ENCODE measurements around the gene RMDN3.
A peak's percentile ranks its signal among the peaks of the same experiment; 100 is the strongest.

RMDN3 gene

DNA sequence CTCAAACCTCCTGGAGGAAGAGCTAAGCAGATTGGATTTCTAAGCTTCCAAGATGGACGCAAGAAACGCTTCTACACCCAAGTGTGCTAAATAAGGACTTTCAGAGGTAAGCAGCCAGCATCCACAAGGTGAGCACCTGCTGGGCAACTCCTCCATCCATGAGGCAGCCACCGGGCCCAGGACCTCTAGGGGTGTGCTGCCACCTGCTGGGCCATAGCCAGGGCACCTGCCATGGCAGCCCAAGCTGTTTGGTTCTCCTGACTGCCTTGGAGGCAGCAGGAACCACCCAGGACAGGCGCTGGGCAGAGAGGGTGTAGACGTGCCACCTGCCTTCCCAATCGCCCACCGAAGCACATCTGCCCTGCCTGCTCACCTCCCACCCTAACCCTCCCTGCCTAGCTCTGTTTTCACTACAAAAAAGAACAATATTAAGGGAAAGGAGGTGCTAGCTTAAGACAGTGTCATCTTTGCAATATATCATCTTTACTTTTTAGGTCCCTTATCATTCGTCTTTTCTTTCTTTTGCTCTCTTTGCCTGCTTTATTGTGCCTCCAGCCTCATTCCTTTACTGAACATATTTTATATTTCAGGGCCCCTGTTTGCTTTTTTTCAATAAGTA lies 27.7 kb upstream of the RMDN3 start:
- H3K27me3 Mint-ChIP-seq, result no peaks in the 10 kb centered on the region
- H3K27ac Mint-ChIP-seq, result no peak overlapping the region
- H3K4me1 Mint-ChIP-seq, result peaks cover 16% of the 10 kb centered on the region
- no peaks in the 10 kb centered on the region for H3K9me3 Mint-ChIP-seq
- peaks cover 7% of the 10 kb centered on the region for H3K36me3 Mint-ChIP-seq
- H3K4me3 Mint-ChIP-seq, result no peak overlapping the region

DNA sequence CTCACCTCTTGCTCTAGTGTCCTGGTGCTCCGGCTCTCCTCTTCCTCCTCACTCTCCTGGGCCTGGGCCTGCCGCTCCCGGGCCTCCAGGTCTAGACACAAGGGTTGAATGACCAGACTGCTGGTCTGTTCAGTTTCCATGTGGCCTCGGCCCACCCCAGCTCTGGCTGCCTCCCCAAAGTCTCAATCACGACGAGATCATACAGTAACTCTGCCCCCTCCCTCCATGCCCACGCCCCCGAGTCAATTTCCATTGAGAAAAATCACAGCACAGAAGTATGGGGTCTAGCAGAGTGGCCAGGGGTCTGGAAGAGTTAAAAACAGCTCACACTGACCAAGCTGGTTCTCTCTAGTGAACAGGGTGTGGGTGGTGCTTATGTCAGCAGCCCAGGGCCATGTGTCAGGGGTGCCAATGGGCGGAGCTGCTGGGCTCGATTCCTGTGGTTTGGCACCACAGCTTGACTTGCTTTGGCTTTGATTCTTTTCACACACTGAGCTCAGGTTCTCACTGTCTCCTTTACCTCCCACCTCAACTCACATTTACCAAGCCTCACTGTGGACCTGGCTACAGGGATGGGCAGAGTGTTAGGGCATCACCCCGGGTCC lies 21.6 kb upstream of the RMDN3 start:
- Mint-ChIP-seq H3K4me3 (peak overlapping the region; percentile 52), H3K9me3 (no peaks in the 10 kb centered on the region), H3K27me3 (no peaks in the 10 kb centered on the region), H3K36me3 (peaks cover 8% of the 10 kb centered on the region), H3K4me1 (peaks cover 7% of the 10 kb centered on the region), H3K27ac (peak overlapping the region; percentile 51)

DNA sequence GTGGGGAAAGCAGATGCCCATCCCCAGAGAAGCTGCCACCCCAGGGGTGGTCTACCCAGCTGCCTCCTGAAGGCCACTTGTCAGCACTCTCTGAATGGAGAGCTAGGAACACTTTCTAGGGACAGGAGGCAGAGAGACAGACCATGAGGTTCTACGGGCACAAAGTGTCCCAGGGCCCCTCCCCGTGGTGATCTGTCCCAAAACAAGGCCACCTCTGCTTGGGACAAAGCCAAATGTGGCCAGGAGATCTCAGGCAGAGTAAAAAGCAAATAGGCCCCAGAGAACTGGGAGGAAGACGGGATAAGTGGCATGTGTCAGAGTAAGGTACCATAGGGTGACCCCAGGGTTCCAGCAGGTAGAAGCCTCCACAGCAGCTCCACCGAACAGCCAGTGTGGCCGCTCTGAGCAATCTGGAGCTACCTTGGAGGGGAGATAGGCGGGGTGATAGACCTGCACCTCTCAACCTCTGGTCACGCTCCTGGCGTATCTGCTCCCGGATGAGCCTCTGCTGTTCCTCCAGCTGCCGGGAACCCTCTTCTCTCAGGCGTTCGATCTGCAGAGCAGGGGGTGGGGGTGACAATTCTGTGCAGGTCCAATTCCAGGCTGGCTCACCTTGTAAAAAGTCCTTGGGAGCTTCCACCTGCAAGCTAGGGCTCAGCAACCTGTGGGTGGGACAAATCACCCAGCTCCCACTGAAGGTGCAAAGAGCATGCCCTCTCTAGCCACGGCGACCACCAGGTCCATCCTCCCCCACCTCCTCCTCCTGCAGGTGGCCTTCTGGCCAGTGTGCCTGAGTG lies 20.9 kb upstream of the RMDN3 start:
- Mint-ChIP-seq H3K9me3 (no peaks in the 10 kb centered on the region), H3K36me3 (peaks cover 8% of the 10 kb centered on the region), H3K27ac (no peak overlapping the region), H3K27me3 (no peaks in the 10 kb centered on the region), H3K4me1 (peaks cover 11% of the 10 kb centered on the region), H3K4me3 (no peak overlapping the region)

DNA sequence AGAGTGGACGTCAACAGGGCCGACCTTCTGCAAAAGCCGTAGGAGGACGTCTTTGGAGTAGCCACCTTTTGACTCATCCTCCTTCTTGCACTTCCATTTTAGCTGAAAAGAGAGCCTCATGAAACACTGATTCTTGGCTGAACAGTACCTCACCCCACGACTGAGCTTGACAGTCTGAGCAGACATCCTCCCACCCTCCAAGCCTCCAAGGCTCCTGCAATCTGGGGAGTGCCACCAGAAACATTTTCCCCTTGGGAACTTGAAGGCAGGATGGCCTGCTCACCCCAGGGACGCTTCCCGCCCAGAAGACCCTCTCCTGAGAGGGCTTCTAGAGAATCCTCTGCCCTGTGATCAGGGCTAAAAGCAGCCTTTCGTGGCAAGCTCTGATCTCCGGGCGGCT lies 20.0 kb upstream of the RMDN3 start:
- no peaks in the 10 kb centered on the region for H3K27me3 Mint-ChIP-seq
- no peak overlapping the region for H3K4me3 Mint-ChIP-seq
- H3K36me3 Mint-ChIP-seq, result peaks cover 8% of the 10 kb centered on the region
- H3K27ac Mint-ChIP-seq, result no peak overlapping the region
- peaks cover 17% of the 10 kb centered on the region for H3K4me1 Mint-ChIP-seq
- H3K9me3 Mint-ChIP-seq, result no peaks in the 10 kb centered on the region

DNA sequence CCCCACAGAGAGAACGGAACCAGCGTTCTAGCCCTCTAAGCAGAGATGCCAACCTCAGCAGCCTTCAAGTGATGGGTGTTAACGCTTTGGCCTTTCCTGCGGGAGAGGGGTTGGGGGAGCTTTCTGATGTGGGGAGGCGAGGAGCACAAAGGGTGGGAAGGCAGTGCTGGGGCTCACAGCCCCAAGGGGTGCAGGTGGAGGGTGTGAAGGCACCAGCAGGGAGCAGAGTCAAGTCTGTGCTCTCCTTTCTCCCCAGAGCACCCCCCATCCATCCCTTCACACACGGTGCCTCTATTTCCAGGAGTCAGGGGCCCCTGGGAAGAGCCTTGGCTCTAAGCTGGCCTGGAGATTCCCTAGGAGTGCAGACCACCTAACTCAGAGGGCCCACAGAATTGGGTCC lies 18.8 kb upstream of the RMDN3 start:
- peaks cover 3% of the 10 kb centered on the region for H3K36me3 Mint-ChIP-seq

DNA sequence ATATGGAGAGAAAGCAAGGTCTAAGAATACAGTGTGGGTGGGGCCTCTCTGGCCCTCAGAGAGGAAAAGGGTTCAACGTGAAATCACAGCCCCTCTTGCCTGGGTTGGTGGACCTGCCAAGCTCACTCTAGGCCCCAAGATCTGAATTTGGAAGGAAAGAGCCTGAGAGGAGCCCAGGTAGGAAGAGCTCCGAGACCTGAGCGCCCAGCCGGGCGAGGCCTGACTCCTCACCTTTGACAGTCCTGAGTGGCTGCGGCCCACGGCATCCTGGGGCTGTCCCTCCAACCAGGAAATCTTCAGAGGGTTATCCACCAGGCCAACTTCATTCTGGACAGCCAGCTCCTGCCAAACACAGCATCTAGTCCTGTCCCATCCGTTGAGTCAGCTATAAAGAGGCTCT lies 18.4 kb upstream of the RMDN3 start:
- Mint-ChIP-seq H3K9me3 (no peaks in the 10 kb centered on the region), H3K4me1 (peaks cover 32% of the 10 kb centered on the region), H3K27ac (no peak overlapping the region), H3K27me3 (no peaks in the 10 kb centered on the region), H3K36me3 (peaks cover 3% of the 10 kb centered on the region), H3K4me3 (no peak overlapping the region)

More for the DNA sequence above, 18.8 kb upstream of the RMDN3 start:
- Mint-ChIP-seq H3K27ac (no peak overlapping the region), H3K9me3 (no peaks in the 10 kb centered on the region), H3K27me3 (no peaks in the 10 kb centered on the region), H3K4me1 (peaks cover 28% of the 10 kb centered on the region), H3K4me3 (no peak overlapping the region)

DNA sequence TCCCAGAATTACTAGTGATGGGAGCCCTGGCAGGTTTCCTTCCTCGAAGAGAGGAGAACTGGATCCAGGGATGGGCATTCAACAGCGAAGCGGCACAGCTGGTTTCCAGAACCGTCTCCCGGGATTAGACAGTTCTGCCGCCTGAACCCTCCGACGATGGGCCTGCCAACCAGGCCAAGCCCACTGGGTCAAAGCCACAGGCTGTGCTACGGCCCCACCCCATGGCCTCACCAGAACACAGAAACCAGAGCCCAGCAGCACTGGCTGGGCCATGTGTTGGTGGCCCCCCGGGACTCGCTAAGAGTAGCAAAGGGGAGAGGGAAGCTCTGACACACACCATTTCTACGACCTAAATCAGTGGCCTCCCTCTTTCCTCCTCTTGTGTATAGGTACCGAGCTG lies 17.0 kb upstream of the RMDN3 start:
- Mint-ChIP-seq H3K9me3 (no peaks in the 10 kb centered on the region), H3K27me3 (no peaks in the 10 kb centered on the region), H3K4me3 (no peak overlapping the region), H3K4me1 (peaks cover 35% of the 10 kb centered on the region), H3K27ac (no peak overlapping the region), H3K36me3 (peaks cover 3% of the 10 kb centered on the region)

DNA sequence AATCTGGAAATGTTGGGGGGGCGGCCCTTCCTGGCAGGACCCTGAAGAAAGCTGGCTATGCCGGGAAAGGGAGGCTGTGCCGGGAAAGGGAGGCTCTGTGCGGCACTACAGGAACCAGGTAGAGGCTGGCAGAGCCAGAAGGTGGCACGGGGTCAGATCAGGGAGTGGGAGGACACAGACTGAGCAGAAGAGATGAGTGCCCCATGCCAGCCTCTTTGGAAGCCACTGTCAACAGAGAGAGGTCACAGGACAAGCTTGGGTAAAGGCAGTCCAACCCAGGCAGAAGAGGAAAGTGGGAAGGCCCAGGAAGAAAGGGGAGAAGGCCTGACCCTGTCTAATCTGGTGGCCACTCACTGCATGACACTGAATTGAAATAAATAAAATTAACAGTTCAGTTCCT lies 16.2 kb upstream of the RMDN3 start:
- H3K36me3 Mint-ChIP-seq, result no peaks in the 10 kb centered on the region
- H3K27ac Mint-ChIP-seq, result no peak overlapping the region
- no peaks in the 10 kb centered on the region for H3K9me3 Mint-ChIP-seq
- H3K4me3 Mint-ChIP-seq, result no peak overlapping the region
- no peaks in the 10 kb centered on the region for H3K27me3 Mint-ChIP-seq
- peaks cover 31% of the 10 kb centered on the region for H3K4me1 Mint-ChIP-seq

DNA sequence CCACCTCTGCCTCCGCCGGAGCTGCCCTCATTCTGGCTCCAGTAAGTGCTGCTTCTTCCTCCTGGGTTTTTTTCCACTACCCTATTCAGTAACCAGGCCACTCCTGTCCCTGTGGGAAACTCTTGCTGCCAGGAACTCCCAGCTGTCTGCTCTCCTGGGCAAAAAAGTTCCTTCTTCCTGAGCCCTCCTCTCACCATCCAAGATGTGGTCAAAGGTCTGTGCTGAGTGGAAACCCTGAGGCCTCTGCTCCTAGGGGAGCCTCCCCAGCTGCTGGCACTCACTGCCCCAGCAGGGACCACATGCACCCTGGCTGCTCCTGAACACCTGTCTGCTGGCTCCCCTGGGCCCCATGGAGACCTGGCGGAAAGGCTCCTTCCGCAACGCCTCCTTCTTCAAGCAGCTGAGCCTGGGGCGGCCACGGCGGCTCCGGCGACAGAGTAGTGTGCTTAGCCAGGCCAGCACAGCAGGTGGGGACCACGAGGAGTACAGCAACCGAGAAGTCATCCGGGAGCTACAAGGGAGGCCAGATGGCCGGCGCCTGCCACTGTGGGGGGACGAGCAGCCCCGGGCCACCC lies 15.2 kb upstream of the RMDN3 start:
- Mint-ChIP-seq H3K36me3 (no peaks in the 10 kb centered on the region), H3K4me1 (peaks cover 41% of the 10 kb centered on the region), H3K27me3 (no peaks in the 10 kb centered on the region), H3K27ac (peak overlapping the region; percentile 93), H3K4me3 (peak overlapping the region; percentile 75), H3K9me3 (no peaks in the 10 kb centered on the region)

DNA sequence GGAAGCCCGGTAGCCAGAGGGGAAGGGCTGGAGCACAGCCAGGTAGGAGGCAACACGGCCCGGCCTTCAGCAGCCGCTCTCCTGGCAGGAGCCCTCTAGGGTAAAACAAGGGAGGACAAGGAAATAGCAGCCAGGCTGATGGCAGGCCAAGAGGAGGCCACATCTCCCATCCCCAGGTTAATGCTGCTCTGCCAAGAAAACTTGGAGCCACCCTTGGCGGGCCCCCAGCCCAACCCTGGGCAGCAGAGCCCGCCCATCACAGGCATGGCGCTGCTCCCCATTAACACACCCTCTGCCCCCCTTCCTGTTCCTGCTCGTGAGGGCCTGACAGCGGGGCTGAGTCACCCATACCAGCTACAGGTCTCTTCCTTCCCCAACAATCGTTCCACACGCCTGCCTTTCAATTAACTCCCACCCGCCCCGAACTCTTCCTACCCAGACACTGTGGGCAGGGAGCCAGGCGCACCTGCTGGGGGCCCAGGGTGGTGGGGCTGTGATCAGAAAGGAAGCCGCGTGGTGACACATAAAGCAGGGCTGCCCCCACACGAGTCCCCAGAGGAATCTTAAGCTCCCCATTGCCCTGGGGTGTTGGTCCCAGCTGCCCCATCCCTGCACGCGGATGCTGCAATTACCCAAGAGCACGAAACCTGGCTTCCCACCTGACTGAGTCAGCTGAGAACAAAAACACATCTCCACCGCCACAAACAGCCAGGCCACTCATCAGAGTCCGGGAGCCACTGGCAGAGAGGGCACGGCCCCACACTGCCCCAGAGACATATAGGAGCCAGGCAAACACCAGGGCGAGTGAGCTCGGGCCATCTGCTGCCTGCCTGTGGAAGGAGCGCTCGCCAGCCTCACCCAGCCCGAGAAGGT lies 14.5 kb upstream of the RMDN3 start, which contains the start of gene C15orf62:
C15orf62 (plus strand) TSS at position 707 of the 873 bp plus-strand sequence. CDS start 516 bp downstream, outside the sequence.
- Mint-ChIP-seq H3K4me3 (peak within 1 kb of the TSS; percentile 75), H3K36me3 (no peaks in the 10 kb centered on the region)

DNA sequence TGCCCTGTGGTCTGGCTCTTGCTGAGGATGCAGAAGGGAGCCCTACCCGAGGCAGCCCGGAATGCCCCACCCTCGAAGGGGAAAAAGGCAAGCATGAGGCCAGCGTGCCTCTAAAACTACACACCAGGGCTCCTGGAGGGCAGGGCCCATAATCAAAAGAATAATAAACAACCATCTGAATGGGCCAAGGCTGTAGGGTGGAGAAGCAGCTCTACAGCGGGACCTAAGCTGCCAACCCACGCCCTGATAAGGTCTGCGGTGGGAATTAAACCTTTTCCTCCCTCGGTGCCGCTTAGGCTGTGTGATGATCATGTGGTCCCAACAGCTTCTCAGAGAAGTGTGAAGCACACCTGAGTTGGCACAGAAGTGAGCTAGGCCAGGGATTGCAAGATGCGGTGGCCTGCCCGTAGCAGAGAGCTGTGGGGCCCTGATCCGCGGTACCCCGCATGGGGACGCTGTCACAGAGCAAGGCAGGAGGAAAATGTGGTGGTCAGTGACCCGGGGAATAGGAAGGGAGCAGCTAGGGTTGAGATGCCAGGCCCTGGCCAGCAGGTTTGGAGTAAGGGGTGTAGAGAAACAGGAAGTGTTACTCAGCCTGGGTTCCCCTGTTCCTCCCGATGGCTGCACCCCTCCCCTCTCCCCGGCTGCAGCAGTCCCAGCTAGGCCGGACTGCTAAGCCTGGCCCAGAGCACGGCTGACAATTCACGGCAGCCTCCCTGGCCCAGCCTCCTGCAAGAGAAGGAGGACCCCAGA lies 13.6 kb upstream of the RMDN3 start:
- Mint-ChIP-seq H3K36me3 (no peaks in the 10 kb centered on the region), H3K4me3 (peak overlapping the region; percentile 75), H3K9me3 (no peaks in the 10 kb centered on the region), H3K27ac (peak overlapping the region; percentile 97), H3K27me3 (no peaks in the 10 kb centered on the region), H3K4me1 (peaks cover 50% of the 10 kb centered on the region)

More for the DNA sequence above, 14.5 kb upstream of the RMDN3 start, which contains the start of gene C15orf62:
- H3K27ac Mint-ChIP-seq, result peak within 1 kb of the TSS; percentile 97
- peaks cover 48% of the 10 kb centered on the region for H3K4me1 Mint-ChIP-seq
- H3K27me3 Mint-ChIP-seq, result no peaks in the 10 kb centered on the region
- H3K9me3 Mint-ChIP-seq, result no peaks in the 10 kb centered on the region

DNA sequence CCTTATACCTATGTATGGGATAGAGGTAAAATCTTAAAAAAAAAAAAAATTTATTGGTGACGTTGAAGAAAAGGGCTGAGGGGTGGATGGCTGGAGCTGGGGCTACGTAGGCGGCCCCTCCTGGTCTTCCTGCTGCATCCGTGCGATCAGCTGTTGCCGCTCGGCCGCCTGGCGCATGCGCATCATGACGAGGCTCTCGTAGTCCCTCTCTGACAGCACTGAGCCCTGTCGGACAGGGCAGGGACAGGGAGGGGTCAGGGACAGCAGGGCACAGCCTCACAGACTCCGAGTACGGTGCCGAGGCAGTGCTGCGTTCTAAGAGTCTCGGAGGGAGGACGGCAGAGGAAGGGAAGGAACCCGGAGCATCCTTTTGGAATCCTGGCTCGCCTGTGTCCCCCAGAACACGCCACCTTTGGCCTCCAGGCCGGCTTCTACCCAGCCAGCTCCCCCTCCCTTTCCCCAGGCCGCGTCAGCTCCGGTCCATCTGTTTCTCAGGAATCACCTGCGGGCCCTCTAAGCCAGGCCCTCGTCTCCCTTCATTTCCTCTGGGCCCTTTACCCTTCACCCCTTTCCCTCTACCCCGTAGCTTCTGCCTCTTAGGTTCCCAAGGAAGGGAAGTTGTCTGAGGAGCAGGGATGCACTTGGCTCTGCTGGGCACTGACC lies 12.9 kb upstream of the RMDN3 start:
- Mint-ChIP-seq H3K27ac (peak overlapping the region; percentile 97), H3K4me3 (no peak overlapping the region), H3K9me3 (no peaks in the 10 kb centered on the region), H3K4me1 (peaks cover 57% of the 10 kb centered on the region), H3K27me3 (no peaks in the 10 kb centered on the region), H3K36me3 (no peaks in the 10 kb centered on the region)

DNA sequence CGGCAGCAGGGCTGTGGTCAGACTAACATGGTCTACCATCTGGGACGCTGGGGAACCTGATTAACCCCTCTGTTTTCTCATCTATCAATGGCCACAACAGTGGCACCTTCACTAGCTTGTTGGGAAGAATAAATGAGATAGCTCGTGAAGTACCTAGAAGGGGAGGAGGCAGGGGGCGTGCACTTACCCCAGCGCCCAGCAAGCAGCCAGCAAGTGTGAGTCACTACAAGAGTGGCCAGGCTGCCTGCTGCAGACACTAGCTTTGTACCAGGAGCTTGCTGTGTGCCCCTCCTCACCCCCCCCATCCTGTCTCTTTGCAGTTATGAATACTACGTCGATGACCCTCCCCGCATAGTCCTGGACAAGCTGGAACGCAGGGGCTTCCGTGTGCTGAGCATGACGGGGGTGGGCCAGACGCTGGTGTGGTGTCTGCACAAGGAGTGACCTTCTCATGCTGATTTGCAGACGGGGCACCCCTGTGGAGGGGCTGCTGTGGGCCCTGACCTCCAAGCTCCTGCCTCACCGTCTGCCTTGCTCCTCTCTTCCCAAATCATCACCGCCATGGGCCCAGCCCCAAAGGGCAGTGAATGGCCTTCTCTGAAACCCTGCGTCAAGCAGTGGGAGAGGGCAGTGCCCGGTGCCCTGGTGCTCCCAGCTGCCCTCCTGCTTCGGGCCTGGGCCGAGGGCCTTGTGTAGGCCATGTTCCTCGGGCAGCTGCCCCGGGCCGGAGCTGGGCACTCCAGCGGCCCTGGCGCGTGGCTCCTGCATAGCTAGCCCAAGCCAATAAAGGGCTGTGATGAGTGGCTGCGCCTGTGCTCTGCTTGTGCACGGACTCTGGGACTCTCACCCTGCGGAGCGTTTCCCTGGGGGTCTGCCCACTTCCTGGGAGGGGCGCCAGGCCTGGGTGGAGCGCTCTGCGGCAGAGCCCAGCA lies 12.1 kb upstream of the RMDN3 start:
- Mint-ChIP-seq H3K36me3 (no peaks in the 10 kb centered on the region), H3K9me3 (no peaks in the 10 kb centered on the region), H3K4me1 (peaks cover 62% of the 10 kb centered on the region), H3K27me3 (no peaks in the 10 kb centered on the region), H3K4me3 (no peak overlapping the region), H3K27ac (no peak overlapping the region)
